NCI-H128 (cell line): ENCODE measurements around the gene GLIPR2.
"Not testable (repeated sequence)": the region's sequence is repeated elsewhere in the genome, so short reads cannot be mapped to it uniquely, and the experiment has no call there.

ENCODE experiments used
- DNase-seq: peaks from one replicate; lab custom pipeline; 2025; ENCODE audit not compliant: unreplicated experiment; lab: John Stamatoyannopoulos, UW

Gene GLIPR2

GRCh38 chr9:36136272-36136893 is at the start of gene GLIPR2:
Gene GLIPR2 (plus strand): TSS chr9:36136733. CDS start chr9:36136779, 46 bp downstream.
- DNase-seq = no peak

GRCh38 chr9:36087054-36087453 is 49.5 kb upstream of the GLIPR2 start:
- DNase-seq = not testable (repeated sequence)

GRCh38 chr9:36088020-36088419 is 48.5 kb upstream of the GLIPR2 start:
- no peak for DNase-seq

- no peak for DNase-seq
These were observed 45.2 kb upstream of the GLIPR2 start for GRCh38 chr9:36091026-36091953.

GRCh38 chr9:36092014-36092413 is 44.5 kb upstream of the GLIPR2 start:
- no peak for DNase-seq

GRCh38 chr9:36092509-36093215 is 43.9 kb upstream of the GLIPR2 start:
- no peak for DNase-seq

- DNase-seq = no peak
These were observed 43.1 kb upstream of the GLIPR2 start for GRCh38 chr9:36093384-36093783.

GRCh38 chr9:36099718-36100117 is 36.8 kb upstream of the GLIPR2 start:
- DNase-seq = no peak

GRCh38 chr9:36100532-36100931 is 36.0 kb upstream of the GLIPR2 start:
- no peak for DNase-seq

- no peak for DNase-seq
These were observed 34.4 kb upstream of the GLIPR2 start for GRCh38 chr9:36101916-36102741.

GRCh38 chr9:36102742-36103495 is 33.6 kb upstream of the GLIPR2 start:
- DNase-seq = peak; percentile 10

- DNase-seq = no peak
These were observed 27.5 kb upstream of the GLIPR2 start for GRCh38 chr9:36109071-36109470.

- no peak for DNase-seq
These were observed 26.1 kb upstream of the GLIPR2 start for GRCh38 chr9:36110434-36110833.

- DNase-seq = no peak
These were observed 24.0 kb upstream of the GLIPR2 start for GRCh38 chr9:36112516-36112915.

- no peak for DNase-seq
These were observed 22.5 kb upstream of the GLIPR2 start for GRCh38 chr9:36113999-36114398.

GRCh38 chr9:36116593-36116992 is 19.9 kb upstream of the GLIPR2 start:
- DNase-seq = no peak

GRCh38 chr9:36118201-36118600 is 18.3 kb upstream of the GLIPR2 start:
- DNase-seq = no peak

- DNase-seq = no peak
These were observed 17.8 kb upstream of the GLIPR2 start for GRCh38 chr9:36118706-36119105.

- no peak for DNase-seq
These were observed 17.1 kb upstream of the GLIPR2 start for GRCh38 chr9:36119476-36119875.

GRCh38 chr9:36120705-36121104 is 15.8 kb upstream of the GLIPR2 start:
- no peak for DNase-seq
